ENCODE data around the gene UBE2Q1.

Gene UBE2Q1

GRCh38 chr1:154557939-154558719, at the start of gene UBE2Q1:
TSS of gene UBE2Q1 (minus strand) at chr1:154558662. CDS start at chr1:154558553, 109 bp downstream.
- no peak for TF ChIP-seq CTCF (conservative IDR thresholded peaks at IDR 0.05)
- peak within 1 kb of the TSS; percentile 97 for H3K27ac ChIP-seq

- peak within 1 kb of the TSS; percentile 98 for H3K27ac ChIP-seq
- peak; percentile 7 for TF ChIP-seq CTCF (conservative IDR thresholded peaks at IDR 0.05)
Measured at GRCh38 chr1:154607609-154608396, 49.3 kb upstream of the UBE2Q1 start, which contains the start of gene ADAR. TSS of gene ADAR (minus strand) at chr1:154608186. CDS start at chr1:154608006, 180 bp downstream.

- peak overlapping the region; percentile 98 for H3K27ac ChIP-seq
- no peak for TF ChIP-seq CTCF (conservative IDR thresholded peaks at IDR 0.05)
Measured at GRCh38 chr1:154607106-154607608, 48.7 kb upstream of the UBE2Q1 start.

GRCh38 chr1:154605534-154605933, 47.1 kb upstream of the UBE2Q1 start:
- H3K27ac ChIP-seq: 0 out of 2 replicates have a peak overlapping the region, but pooled peaks have one; percentile 98
- no peak for TF ChIP-seq CTCF (conservative IDR thresholded peaks at IDR 0.05)

- TF ChIP-seq CTCF (conservative IDR thresholded peaks at IDR 0.05): no peak
- H3K27ac ChIP-seq: no peak overlapping the region; the same call in 1 of the 2 replicates
Measured at GRCh38 chr1:154603317-154603716, 44.9 kb upstream of the UBE2Q1 start.

GRCh38 chr1:154599658-154600057, 41.2 kb upstream of the UBE2Q1 start:
- no peak for TF ChIP-seq CTCF (conservative IDR thresholded peaks at IDR 0.05)
- H3K27ac ChIP-seq: no peak overlapping the region

Data from VCaP (cell line).